ENCODE data around the gene CRYGA. TPM values are rescaled to one million over a fixed set of nuclear protein-coding genes. Genes with fewer than 3 reads are reported as not detected.

Gene CRYGA
- polyA plus RNA-seq (ENCODE audit: insufficient read depth in 1 of 5, insufficient read length in 5 of 5, low replicate concordance in 1 of 5), result not detected
- long read RNA-seq, donor 1, result 0 reads
- long read RNA-seq, donor 2, result 0 reads
- long read RNA-seq, donor 3, result 0 reads
- long read RNA-seq, donor 4, result 0 reads
- long read RNA-seq, donor 5, result 0 reads
- long read RNA-seq, donor 6, result 0 reads
- long read RNA-seq, donor 7, result 0 reads
- long read RNA-seq, donor 8, result 0 reads

GRCh38 chr2:208163489-208163888, at the start of gene CRYGA:
CRYGA (minus strand) TSS chr2:208163589; CDS start chr2:208163556, 33 bp downstream.
- no peak for DNase-seq

GRCh38 chr2:208210688-208211451, 47.5 kb upstream of the CRYGA start:
- DNase-seq, result no peak

GRCh38 chr2:208208335-208209085, 45.1 kb upstream of the CRYGA start:
- no peak for DNase-seq

- no peak for DNase-seq
Observed at GRCh38 chr2:208207769-208208168, 44.4 kb upstream of the CRYGA start.

- DNase-seq, result no peak
Observed at GRCh38 chr2:208204166-208204565, 40.8 kb upstream of the CRYGA start.

GRCh38 chr2:208195531-208195930, 32.1 kb upstream of the CRYGA start:
- no peak for DNase-seq

- no peak for DNase-seq
Observed at GRCh38 chr2:208192611-208193236, 29.3 kb upstream of the CRYGA start.

GRCh38 chr2:208189810-208190503, 26.6 kb upstream of the CRYGA start, which contains the start of gene C2orf80:
C2orf80 (minus strand) TSS chr2:208190030; CDS start chr2:208186986, 3,044 bp downstream.
- DNase-seq, result no peak

GRCh38 chr2:208189069-208189809, 25.9 kb upstream of the CRYGA start:
- DNase-seq, result no peak

- DNase-seq, result no peak
Observed at GRCh38 chr2:208186893-208187292, 23.5 kb upstream of the CRYGA start.

- DNase-seq, result no peak
Observed at GRCh38 chr2:208186465-208186864, 23.1 kb upstream of the CRYGA start.

GRCh38 chr2:208183972-208184705, 20.8 kb upstream of the CRYGA start:
- DNase-seq, result no peak

GRCh38 chr2:208183526-208183925, 20.1 kb upstream of the CRYGA start:
- DNase-seq, result no peak

GRCh38 chr2:208182835-208183234, 19.4 kb upstream of the CRYGA start:
- no peak for DNase-seq

- peak; percentile 24 to 32 for DNase-seq
Observed at GRCh38 chr2:208179028-208179609, 15.7 kb upstream of the CRYGA start.

- no peak for DNase-seq
Observed at GRCh38 chr2:208175840-208176153, 12.4 kb upstream of the CRYGA start.

- peak; percentile 63 to 76 for DNase-seq
Observed at GRCh38 chr2:208175069-208175839, 11.9 kb upstream of the CRYGA start.

- DNase-seq, result no peak
Observed at GRCh38 chr2:208174144-208174543, 10.8 kb upstream of the CRYGA start.

GRCh38 chr2:208172125-208172524, 8.7 kb upstream of the CRYGA start:
- no peak for DNase-seq
